ENCODE results near the gene EPAS1. TPM values are rescaled to one million over a fixed set of nuclear protein-coding genes. Genes with fewer than 3 reads are reported as not detected.

The EPAS1 gene
- total and polyA plus RNA-seq, 2 of the 13 experiments (the other 11 are each of a cell fraction or from before 2014, with no cell fraction given) = 47.1 to 182 TPM

DNA sequence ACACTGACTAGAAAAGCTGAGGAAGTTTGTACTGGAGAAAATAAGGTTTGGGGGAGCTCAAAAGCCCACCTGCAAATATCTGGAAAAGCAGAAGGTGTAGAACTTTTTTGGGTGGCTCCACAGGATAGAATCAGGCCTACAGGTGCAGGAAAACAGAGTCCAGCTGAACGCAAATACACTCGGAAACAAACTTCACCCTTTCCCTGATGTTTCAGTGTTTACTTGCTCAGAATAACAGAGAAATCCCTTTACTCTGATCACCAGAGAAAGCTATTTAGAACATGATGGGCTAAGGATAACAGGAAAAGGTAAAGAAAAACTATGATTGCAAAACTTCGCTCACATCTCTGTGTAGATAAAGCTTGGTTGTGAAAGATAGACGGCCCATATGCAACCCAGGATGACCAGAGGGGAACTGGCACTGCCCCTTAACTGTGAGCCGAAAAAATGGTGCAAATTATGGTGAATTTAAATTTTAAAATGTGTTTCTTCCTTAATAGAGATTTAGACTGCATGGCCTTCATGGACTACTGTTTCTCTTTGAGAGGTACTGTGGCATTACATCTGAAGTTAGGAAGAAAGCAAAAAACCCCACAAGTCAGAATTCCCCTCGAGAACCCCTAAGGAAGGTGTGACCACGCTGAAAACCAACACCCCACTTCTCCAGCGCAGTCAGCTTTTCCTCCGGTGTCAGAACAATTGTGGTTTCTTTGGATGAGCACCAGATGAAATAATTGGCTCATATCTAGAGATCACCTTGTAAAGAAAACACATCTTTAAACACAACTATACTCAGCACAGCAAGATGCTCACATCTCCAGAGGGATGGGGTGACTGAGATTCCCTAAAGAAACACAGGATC lies 97.7 kb downstream of the EPAS1 start (continued):
- TF ChIP-seq, protein P1, sequence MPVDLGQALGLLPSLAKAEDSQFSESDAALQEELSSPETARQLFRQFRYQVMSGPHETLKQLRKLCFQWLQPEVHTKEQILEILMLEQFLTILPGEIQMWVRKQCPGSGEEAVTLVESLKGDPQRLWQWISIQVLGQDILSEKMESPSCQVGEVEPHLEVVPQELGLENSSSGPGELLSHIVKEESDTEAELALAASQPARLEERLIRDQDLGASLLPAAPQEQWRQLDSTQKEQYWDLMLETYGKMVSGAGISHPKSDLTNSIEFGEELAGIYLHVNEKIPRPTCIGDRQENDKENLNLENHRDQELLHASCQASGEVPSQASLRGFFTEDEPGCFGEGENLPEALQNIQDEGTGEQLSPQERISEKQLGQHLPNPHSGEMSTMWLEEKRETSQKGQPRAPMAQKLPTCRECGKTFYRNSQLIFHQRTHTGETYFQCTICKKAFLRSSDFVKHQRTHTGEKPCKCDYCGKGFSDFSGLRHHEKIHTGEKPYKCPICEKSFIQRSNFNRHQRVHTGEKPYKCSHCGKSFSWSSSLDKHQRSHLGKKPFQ (CRISPR knock-in tag; IDR thresholded peaks at IDR 0.05; ENCODE audit: insufficient replicate concordance) = peak; percentile 34
- TF ChIP-seq PTBP1 (IDR thresholded peaks at IDR 0.05; ENCODE audit: low read depth, low read length, poor library complexity, severe bottlenecking) (no peak), MED13 (CRISPR knock-in tag; IDR thresholded peaks at IDR 0.05) (peak; percentile 66; the same call in 1 of the 2 replicates), ZMYM4 (CRISPR knock-in tag; IDR thresholded peaks at IDR 0.05) (peak; percentile 42; the same call in 1 of the 2 replicates), JUND (CRISPR knock-in tag; IDR thresholded peaks at IDR 0.05) (no peak), ZBTB3 (CRISPR knock-in tag; IDR thresholded peaks at IDR 0.05; ENCODE audit: borderline replicate concordance, low read depth) (no peak; the same call in 1 of the 2 replicates), ZMYM2 (CRISPR knock-in tag; IDR thresholded peaks at IDR 0.05) (no peak), ZNF557 (CRISPR knock-in tag; IDR thresholded peaks at IDR 0.05) (no peak), GATA4 (IDR thresholded peaks at IDR 0.05; ENCODE audit: borderline replicate concordance, low read depth) (peak; percentile 86; the same call in 1 of the 2 replicates), FOXA1 (IDR thresholded peaks at IDR 0.05) (peak; percentile 40; the same call in 1 of the 2 replicates), FOXA1 (CRISPR knock-in tag; IDR thresholded peaks at IDR 0.05) (peak; percentile 88), HMG20B (CRISPR knock-in tag; conservative IDR thresholded peaks at IDR 0.05) (peak; percentile 92), ZNF232 (CRISPR knock-in tag; IDR thresholded peaks at IDR 0.05; ENCODE audit: borderline replicate concordance) (no peak), CHD2 (IDR thresholded peaks at IDR 0.05; ENCODE audit: low read depth, low read length) (no peak), ZNF660 (CRISPR knock-in tag; IDR thresholded peaks at IDR 0.05; ENCODE audit: borderline replicate concordance, low read depth) (no peak), PHF5A (CRISPR knock-in tag; IDR thresholded peaks at IDR 0.05; ENCODE audit: low read depth, unreplicated experiment) (no peak), KDM4B (CRISPR knock-in tag; IDR thresholded peaks at IDR 0.05) (peak; percentile 54; the same call in 1 of the 2 replicates)
- TF ChIP-seq, protein P2, sequence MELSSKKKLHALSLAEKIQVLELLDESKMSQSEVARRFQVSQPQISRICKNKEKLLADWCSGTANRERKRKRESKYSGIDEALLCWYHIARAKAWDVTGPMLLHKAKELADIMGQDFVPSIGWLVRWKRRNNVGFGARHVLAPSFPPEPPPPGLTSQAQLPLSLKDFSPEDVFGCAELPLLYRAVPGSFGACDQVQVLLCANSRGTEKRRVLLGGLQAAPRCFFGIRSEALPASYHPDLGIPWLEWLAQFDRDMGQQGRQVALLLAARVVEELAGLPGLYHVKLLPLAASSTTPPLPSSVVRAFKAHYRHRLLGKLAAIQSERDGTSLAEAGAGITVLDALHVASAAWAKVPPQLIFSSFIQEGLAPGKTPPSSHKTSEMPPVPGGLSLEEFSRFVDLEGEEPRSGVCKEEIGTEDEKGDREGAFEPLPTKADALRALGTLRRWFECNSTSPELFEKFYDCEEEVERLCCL (CRISPR knock-in tag; IDR thresholded peaks at IDR 0.05; ENCODE audit: borderline replicate concordance) = no peak
- TF ChIP-seq, protein P3, sequence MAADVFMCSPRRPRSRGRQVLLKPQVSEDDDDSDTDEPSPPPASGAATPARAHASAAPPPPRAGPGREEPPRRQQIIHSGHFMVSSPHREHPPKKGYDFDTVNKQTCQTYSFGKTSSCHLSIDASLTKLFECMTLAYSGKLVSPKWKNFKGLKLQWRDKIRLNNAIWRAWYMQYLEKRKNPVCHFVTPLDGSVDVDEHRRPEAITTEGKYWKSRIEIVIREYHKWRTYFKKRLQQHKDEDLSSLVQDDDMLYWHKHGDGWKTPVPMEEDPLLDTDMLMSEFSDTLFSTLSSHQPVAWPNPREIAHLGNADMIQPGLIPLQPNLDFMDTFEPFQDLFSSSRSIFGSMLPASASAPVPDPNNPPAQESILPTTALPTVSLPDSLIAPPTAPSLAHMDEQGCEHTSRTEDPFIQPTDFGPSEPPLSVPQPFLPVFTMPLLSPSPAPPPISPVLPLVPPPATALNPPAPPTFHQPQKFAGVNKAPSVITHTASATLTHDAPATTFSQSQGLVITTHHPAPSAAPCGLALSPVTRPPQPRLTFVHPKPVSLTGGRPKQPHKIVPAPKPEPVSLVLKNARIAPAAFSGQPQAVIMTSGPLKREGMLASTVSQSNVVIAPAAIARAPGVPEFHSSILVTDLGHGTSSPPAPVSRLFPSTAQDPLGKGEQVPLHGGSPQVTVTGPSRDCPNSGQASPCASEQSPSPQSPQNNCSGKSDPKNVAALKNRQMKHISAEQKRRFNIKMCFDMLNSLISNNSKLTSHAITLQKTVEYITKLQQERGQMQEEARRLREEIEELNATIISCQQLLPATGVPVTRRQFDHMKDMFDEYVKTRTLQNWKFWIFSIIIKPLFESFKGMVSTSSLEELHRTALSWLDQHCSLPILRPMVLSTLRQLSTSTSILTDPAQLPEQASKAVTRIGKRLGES (CRISPR knock-in tag; IDR thresholded peaks at IDR 0.05; ENCODE audit: borderline replicate concordance) = no peak
- TF ChIP-seq, protein P4, sequence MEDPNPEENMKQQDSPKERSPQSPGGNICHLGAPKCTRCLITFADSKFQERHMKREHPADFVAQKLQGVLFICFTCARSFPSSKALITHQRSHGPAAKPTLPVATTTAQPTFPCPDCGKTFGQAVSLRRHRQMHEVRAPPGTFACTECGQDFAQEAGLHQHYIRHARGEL (CRISPR knock-in tag; IDR thresholded peaks at IDR 0.05) = no peak
- TF ChIP-seq, protein P5, sequence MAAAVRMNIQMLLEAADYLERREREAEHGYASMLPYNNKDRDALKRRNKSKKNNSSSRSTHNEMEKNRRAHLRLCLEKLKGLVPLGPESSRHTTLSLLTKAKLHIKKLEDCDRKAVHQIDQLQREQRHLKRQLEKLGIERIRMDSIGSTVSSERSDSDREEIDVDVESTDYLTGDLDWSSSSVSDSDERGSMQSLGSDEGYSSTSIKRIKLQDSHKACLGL (CRISPR knock-in tag; IDR thresholded peaks at IDR 0.05) = no peak
- TF ChIP-seq, protein P6, sequence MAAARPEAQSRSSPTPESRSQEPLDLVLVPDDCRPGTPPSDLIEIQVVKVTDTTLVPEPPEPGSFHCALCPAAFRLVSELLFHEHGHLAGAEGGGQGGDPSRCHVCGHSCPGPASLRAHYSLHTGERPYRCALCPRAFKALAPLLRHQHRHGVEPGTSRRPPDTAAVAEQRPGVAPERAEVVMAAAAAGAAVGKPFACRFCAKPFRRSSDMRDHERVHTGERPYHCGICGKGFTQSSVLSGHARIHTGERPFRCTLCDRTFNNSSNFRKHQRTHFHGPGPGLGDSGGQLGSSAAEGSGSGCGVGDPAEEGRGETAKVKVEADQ (CRISPR knock-in tag; IDR thresholded peaks at IDR 0.05; ENCODE audit: borderline replicate concordance) = no peak
